ENCODE data around the gene KMT2B. TPM values are rescaled to one million over a fixed set of nuclear protein-coding genes. Genes with fewer than 3 reads are reported as not detected.

KMT2B gene
- total and polyA plus RNA-seq, 9 of the 15 experiments (the other 6 are each of a cell fraction or from before 2014, with no cell fraction given): 0.63 to 43.9 (median 8.1) TPM

DNA sequence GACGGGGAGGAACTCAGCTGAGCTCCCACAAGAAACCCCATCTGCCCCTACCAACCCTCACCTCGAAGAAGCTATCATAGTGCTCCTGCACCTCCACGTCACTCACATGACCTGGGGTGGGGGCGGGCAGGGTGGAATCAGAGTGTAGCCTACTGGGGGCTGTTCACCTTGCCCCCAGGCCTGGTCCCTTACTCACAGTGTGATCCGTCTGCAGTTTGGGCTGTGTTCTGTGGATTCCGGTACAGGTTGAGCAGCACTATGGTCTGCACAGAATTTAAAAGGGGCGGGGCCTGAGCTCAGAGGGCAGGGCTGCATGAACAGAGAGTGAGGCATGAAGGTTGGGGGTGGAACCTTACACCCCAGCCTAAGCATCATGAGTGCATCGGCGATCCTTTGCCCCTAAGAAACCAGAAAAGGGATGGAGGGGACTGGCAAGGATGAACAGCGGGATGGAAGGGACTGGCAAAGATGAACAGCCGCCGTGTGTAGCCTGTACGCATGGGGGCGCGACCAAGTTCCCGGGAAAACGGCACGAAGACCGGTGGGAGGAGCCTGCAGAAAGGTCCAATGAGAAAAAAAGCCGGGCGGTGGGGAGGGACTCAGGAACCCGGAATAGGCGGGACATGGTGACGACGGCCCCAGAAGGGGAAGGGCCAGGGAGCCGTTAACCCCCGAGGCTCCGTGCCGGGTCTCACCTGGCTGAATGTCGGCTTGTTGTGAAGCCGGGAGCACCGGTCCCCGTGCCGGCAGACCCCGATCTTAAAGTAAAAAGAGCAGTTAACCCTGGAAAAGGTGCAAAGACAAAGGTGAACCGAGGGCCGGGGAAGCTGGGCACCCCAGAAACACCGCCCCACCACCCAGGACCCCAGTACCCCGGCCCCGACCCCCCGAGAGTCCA, 26.9 kb downstream of the KMT2B start (continued):
- TF ChIP-seq, protein P1, sequence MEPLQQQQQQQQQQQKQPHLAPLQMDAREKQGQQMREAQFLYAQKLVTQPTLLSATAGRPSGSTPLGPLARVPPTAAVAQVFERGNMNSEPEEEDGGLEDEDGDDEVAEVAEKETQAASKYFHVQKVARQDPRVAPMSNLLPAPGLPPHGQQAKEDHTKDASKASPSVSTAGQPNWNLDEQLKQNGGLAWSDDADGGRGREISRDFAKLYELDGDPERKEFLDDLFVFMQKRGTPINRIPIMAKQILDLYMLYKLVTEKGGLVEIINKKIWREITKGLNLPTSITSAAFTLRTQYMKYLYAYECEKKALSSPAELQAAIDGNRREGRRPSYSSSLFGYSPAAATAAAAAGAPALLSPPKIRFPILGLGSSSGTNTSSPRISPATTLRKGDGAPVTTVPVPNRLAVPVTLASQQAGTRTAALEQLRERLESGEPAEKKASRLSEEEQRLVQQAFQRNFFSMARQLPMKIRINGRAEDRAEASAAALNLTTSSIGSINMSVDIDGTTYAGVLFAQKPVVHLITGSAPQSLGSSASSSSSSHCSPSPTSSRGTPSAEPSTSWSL (CRISPR knock-in tag; IDR thresholded peaks at IDR 0.05; ENCODE audit: borderline replicate concordance): no peak
- TF ChIP-seq, protein P2, sequence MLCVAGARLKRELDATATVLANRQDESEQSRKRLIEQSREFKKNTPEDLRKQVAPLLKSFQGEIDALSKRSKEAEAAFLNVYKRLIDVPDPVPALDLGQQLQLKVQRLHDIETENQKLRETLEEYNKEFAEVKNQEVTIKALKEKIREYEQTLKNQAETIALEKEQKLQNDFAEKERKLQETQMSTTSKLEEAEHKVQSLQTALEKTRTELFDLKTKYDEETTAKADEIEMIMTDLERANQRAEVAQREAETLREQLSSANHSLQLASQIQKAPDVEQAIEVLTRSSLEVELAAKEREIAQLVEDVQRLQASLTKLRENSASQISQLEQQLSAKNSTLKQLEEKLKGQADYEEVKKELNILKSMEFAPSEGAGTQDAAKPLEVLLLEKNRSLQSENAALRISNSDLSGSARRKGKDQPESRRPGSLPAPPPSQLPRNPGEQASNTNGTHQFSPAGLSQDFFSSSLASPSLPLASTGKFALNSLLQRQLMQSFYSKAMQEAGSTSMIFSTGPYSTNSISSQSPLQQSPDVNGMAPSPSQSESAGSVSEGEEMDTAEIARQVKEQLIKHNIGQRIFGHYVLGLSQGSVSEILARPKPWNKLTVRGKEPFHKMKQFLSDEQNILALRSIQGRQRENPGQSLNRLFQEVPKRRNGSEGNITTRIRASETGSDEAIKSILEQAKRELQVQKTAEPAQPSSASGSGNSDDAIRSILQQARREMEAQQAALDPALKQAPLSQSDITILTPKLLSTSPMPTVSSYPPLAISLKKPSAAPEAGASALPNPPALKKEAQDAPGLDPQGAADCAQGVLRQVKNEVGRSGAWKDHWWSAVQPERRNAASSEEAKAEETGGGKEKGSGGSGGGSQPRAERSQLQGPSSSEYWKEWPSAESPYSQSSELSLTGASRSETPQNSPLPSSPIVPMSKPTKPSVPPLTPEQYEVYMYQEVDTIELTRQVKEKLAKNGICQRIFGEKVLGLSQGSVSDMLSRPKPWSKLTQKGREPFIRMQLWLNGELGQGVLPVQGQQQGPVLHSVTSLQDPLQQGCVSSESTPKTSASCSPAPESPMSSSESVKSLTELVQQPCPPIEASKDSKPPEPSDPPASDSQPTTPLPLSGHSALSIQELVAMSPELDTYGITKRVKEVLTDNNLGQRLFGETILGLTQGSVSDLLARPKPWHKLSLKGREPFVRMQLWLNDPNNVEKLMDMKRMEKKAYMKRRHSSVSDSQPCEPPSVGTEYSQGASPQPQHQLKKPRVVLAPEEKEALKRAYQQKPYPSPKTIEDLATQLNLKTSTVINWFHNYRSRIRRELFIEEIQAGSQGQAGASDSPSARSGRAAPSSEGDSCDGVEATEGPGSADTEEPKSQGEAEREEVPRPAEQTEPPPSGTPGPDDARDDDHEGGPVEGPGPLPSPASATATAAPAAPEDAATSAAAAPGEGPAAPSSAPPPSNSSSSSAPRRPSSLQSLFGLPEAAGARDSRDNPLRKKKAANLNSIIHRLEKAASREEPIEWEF (CRISPR knock-in tag; IDR thresholded peaks at IDR 0.05): no peak
- TF ChIP-seq RUNX1 (IDR thresholded peaks at IDR 0.05; ENCODE audit: low read depth) (no peak), HDAC1 (IDR thresholded peaks at IDR 0.05) (peak in 1 of 2 experiments; percentile 82; a peak in 2 of 4 replicates), TAF7 (tag; IDR thresholded peaks at IDR 0.05) (peak; percentile 52; the same call in 1 of the 2 replicates), NFIC (IDR thresholded peaks at IDR 0.05) (0 out of 2 replicates have a peak, but pooled peaks have one; percentile 17), RB1 (IDR thresholded peaks at IDR 0.05; ENCODE audit: low read depth) (peak; percentile 52; the same call in 1 of the 2 replicates), ELF1 (tag; IDR thresholded peaks at IDR 0.05) (peak; percentile 81), POLR2A (conservative IDR thresholded peaks at IDR 0.05) (peak; percentile 86), ZNF77 (CRISPR knock-in tag; IDR thresholded peaks at IDR 0.05) (no peak)
- TF ChIP-seq, protein P3, sequence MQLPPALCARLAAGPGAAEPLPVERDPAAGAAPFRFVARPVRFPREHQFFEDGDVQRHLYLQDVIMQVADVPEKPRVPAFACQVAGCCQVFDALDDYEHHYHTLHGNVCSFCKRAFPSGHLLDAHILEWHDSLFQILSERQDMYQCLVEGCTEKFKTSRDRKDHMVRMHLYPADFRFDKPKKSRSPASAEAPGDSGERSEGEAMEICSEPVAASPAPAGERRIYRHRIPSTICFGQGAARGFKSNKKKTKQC (CRISPR knock-in tag; IDR thresholded peaks at IDR 0.05): 0 out of 2 replicates have a peak, but pooled peaks have one; percentile 20
- TF ChIP-seq, protein P4, sequence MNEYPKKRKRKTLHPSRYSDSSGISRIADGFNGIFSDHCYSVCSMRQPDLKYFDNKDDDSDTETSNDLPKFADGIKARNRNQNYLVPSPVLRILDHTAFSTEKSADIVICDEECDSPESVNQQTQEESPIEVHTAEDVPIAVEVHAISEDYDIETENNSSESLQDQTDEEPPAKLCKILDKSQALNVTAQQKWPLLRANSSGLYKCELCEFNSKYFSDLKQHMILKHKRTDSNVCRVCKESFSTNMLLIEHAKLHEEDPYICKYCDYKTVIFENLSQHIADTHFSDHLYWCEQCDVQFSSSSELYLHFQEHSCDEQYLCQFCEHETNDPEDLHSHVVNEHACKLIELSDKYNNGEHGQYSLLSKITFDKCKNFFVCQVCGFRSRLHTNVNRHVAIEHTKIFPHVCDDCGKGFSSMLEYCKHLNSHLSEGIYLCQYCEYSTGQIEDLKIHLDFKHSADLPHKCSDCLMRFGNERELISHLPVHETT (CRISPR knock-in tag; conservative IDR thresholded peaks at IDR 0.05 in 1 of 2, IDR thresholded peaks at IDR 0.05 in 1 of 2): peak in 1 of 2 experiments; percentile 61; a peak in 1 of 4 replicates
- TF ChIP-seq, protein P5, sequence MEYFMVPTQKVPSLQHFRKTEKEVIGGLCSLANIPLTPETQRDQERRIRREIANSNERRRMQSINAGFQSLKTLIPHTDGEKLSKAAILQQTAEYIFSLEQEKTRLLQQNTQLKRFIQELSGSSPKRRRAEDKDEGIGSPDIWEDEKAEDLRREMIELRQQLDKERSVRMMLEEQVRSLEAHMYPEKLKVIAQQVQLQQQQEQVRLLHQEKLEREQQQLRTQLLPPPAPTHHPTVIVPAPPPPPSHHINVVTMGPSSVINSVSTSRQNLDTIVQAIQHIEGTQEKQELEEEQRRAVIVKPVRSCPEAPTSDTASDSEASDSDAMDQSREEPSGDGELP (CRISPR knock-in tag; IDR thresholded peaks at IDR 0.05; ENCODE audit: borderline replicate concordance): peak; percentile 55

All from K562 (cell line).